NOMO-1 treated with dmso at 0.1 percent for 144 hours (cell line): ENCODE results near the gene SNED1.

Source experiments
- DNase-seq: peaks from one replicate; lab custom pipeline; 2025; ENCODE audit not compliant: unreplicated experiment; lab: John Stamatoyannopoulos, UW

SNED1 gene

DNA sequence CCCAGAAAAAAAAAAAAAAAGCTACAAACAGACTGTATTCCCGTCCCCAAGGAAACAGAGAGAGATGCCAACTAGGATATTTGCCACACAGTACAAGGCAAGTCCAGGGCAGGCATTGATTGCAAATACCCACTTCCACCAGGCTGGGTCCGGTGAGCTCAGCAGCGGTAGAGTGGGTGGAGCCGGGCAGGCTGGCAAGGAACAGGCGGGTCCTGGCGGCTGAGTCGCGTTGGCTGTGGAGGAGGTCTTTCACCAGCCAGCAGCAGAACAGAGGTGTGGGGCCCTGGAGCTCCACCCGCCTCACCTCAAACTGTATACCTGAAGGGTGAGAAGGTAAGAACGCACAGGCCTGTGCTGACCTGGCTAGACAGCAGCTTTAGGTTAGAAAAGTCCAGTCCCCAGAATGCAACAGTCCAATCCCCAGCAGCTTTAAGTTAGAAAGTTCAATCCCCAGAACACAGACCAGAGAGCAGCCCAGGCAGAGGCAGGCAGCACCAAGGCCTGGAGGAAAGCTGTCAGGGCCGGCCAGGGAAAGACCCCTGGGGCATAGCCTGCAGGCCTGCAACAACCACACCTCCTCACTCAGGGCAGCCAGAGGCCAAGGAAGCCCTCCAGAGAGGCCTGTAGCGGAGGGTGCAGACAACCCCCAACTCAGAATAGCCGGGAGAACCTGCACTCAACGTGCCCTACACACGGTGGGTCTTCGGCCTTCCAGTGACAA is 125.6 kb downstream of the SNED1 start:
- no peak for DNase-seq

DNA sequence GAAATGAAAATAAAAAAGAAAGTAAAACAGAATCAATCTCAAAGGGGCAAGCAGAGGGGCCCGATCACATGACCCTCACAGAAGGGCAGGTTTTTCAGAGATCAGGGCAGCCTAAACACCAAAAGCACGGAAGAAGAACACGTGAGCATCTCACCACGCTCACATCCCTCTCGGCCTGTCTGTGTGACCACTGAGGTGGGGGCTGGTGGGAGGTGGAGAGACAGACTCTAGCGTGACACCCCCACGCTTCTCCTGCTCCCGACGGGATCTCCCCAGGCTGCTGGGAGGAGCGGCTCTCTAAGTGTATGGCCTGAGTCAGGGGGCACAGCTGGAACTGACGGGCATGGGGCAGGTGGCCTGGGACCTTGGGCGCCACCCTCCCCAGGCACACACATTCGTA is 127.2 kb downstream of the SNED1 start:
- no peak for DNase-seq

DNA sequence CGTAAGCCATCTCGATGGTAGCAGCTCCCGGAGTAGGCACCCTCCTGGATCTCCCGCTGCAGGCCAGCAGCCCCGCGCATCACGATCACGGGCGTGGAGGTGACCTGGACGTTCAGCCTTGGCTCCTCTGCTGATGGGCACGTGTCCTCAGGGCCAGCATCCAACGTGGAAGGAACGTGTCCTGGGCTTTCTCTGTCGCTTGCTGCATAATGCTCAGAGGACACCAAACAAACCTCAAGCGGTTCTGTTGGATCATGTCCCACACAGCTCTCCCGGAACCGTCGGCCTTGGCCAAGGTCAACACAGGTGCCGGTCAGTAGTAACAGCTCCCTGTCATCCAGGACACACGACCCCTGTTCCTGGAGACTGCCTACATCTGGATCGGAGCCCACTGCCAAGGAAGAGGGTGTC is 127.8 kb downstream of the SNED1 start:
- DNase-seq = no peak

DNA sequence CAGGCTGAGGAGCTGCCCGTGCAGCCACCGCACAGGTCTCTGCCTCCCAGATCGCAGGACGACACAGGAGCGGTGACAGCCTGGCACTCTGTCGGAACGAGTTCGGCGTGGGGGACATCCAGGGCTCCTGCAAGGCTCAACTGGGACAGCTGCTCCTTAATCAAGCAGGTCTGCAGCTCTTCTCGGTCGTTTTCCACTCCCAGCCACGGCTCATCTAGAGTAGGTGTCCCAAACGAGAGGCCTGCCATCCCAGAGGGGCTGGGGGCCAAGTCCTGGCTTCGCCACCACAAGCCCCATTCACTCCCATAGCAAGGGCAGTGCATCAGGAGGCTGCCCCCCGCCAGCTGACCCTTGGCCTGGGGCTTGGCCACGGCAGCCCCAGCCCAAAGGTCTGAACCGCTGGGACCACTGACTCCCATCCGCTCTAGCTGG is 128.4 kb downstream of the SNED1 start:
- no peak for DNase-seq

DNA sequence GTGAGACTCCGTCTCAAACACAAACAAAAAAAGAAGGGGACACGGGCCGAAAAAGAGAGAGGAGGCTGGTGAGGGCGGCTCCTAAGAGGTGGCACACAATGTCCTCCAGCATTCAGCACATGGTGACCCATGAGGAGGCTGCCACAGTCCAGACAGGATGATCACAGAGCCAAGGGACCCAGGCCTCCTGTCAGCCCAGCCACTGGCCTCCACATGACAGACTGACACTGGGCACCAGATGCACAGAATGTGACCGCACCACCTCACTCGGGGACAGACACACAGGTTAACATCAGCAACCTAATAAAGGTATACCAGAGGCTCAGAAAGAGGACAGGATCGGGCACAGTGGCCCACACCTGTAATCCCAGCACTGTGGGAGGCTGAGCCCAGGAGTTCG is 129.8 kb downstream of the SNED1 start:
- no peak for DNase-seq

DNA sequence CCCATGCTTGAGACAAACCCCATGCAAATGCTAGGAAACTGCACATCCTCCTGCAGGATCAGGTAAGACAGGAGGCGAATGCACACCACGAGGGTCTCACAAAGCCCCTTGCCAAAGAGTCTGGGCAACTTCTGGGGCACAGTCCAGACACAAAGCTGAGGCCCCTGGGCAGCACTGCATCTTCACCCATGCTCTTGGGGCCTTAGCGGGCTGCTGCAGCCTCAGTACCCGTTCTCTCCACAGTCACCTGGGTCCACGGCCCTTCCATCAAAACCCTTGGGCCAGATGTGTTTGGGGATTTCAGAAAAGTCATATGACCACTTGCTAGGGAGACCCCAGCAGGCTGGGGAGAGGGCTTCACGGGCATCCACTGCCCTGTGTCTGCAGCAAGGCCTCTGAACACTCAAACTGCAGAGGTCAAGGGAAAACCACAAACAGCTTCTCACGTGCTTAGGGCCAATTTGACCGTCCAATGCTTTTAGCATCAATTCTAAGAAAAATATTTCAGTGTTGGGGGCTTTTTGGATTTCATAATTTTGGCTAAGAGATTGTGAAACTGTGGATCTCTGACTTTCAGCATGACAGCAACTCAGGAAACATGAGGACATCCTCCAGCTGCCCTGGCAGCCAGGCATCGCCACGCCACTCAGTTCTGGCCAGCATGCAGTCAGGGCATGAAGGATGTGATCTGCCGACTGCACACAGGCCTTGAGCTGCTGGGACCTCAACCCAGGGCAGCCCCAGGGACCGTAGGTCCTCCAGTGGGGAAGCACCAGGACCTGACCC is 130.9 kb downstream of the SNED1 start:
- no peak for DNase-seq

DNA sequence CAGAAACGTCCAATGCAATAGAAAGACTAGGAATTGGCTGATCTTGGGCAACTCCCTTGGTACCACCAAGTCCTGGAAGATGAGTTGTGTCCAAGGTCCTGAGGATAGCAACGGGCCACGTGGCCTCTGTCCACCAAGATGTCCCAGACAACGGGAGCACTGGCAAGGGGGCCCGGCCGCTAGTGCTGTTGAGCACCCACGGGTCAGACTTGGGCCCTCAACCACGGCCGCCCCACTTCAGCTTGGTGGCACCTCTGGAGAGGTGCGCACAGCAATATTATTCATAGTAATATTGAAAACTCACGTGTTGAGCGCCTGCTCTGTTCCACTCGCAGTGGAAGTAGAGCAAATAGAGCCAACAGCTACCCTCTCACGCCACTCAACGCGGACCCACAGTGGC is 131.9 kb downstream of the SNED1 start:
- DNase-seq = no peak

DNA sequence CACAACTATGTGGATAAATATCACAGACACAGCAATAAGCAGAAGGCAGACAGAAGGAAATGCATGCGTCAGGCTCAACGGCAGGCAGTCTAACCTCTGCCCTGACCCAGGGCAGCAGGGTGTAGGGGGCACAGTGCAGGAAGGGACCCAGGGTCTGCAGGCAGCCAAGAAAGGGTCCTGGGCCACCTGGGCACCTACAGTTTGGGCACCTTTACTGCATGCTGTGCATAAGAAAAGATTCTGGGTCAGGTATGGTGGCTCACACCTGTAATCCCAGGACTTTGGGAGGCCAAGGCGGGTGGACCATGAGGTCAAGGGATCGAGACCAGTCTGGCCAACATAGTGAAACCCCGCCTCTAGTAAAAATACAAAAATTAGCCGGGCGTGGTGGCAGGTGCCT is 133.1 kb downstream of the SNED1 start:
- DNase-seq = no peak

DNA sequence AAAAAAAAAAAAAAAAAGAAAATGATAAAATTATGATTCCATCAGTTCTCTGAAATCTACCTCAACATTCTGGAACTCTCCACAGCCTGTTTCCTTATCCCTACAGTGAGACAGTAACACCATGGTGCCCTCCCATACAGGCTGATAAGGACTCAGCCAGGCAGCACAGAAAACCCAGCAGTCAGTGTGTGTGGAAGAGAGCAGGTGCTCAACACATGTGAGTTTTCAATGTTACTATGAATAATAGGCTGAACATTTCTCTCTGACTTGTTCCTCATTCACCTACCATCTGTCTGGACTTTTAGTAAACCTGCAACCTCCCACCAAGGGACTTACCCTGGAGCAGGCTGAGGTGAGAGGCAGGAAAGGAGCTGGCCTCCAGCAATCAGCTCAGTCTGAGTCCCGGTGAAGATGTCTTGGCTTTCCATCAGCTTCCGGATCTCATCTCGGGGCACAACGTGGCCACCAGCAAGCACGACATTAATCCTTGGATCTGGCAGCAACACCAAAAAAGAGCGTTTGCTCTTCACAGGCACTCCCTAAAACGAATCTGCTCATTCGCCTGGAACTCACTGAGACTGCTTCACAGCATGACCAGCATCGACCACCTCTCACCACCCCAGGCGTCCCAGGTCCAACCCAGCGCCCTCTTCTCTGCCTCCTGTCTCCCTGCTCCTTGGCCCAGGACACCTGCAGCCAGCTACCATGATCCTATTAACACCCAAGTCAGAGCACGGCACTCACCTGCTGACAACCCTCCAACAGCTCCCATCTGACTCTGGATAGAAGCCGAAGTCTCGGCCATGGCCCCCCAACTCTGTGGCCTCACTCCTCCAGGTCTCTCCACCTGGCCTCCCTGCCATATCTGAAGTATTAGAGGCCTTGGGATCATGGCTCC is 134.4 kb downstream of the SNED1 start:
- DNase-seq = no peak

DNA sequence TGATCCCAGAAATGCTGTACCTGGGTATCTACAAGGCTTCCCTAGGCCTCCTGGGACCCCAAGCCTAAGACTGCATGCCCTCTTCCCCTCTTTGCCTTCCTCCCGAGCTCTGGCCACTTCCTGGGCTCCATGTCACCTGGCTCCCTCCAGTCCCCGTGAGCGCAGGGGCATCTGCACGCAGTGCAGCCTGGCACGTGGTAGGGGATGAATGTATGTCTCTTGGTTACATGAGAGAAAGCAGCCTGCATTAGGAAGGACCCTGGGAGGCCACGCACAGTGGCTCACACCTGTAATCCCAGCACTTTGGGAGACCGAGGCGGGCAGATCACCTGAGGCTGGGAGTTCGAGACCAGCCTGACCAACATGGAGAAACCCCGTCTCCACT is 135.0 kb downstream of the SNED1 start:
- DNase-seq = no peak

DNA sequence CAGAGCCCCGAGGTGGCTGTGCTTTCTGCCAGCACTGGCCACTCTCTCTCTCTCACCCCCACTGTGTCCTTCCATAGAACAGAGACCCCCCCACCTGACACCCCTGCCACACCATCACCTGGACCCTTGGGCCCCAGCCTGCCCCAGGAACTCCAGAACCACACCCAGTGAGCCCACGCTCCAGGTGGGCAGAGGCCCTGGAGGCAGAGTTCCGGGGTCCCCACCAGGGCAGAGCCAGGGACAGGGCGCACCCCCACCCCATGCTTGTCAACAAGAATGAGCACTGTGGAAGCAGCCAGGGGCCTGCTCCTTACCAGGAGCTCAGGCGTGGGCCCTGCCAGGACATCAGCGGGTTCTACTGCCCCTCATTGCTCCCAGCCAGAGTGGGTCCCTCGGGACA is 136.3 kb downstream of the SNED1 start:
- DNase-seq = no peak

DNA sequence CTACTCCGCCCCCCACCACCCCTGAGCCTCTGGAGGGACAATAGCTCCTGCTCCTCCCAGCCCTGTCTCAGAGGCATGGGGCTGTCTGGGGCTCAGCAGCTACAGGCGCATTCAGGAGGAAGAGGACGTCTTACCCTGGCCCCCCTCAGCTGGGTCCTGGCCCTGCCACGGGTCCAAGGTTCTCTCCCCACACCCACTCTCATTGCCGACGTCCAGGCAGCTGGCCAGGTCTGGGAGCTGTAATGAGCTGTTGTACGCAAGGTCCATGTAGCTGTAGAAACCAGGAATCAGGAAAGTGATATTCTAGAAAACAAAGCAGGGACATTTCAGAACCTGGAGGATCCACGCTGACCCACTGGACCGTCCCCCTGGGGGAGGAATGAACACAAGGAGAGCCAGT is 137.3 kb downstream of the SNED1 start:
- no peak for DNase-seq

DNA sequence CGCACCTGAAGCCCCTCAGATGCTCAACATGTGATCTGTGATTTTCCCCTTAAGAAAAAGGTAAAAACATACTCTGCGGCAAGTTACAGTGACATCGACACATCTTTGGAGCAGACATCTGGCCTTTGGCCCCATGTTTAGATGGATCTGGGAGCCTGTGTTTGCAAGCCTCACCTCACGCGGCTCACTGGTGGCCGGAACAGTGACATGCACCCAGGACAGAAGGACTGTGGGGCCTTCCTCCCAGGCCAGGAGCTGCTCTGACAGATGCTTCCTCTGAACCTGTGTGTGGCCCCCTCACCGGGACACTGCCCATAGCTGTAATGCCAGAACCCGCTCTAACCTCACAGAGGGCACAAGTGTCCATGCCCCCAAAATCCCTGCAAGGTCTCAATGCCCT is 137.8 kb downstream of the SNED1 start:
- DNase-seq = no peak

DNA sequence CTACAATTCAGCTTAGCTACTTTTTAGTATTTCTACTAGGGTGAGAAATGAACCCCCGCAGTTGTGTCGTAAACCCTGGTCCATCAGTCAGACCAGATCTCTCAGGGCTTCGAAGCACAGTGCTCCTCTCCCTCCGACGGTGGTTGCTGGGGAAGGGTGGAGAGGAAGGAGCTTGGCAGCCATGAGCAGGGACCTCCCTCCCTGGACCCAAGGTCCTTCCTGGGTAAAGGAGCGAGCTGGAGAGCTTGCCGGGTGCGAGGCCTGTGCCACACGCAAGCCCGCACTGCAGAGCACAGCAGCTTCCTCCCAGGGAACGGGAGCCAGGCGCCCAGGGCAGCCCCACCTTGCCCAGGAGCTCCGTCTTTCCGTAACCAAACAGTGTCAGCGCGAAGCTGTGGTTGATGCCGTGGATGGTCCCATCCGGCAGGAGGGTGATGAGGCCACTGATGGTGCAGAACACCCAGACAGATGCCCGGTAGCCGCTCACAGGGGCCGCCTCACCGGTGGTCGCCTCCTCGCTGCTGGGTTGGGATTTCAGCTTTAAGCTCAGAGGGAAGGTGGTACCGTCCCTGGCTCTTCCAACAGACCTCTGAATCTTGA is 138.3 kb downstream of the SNED1 start:
- no peak for DNase-seq

DNA sequence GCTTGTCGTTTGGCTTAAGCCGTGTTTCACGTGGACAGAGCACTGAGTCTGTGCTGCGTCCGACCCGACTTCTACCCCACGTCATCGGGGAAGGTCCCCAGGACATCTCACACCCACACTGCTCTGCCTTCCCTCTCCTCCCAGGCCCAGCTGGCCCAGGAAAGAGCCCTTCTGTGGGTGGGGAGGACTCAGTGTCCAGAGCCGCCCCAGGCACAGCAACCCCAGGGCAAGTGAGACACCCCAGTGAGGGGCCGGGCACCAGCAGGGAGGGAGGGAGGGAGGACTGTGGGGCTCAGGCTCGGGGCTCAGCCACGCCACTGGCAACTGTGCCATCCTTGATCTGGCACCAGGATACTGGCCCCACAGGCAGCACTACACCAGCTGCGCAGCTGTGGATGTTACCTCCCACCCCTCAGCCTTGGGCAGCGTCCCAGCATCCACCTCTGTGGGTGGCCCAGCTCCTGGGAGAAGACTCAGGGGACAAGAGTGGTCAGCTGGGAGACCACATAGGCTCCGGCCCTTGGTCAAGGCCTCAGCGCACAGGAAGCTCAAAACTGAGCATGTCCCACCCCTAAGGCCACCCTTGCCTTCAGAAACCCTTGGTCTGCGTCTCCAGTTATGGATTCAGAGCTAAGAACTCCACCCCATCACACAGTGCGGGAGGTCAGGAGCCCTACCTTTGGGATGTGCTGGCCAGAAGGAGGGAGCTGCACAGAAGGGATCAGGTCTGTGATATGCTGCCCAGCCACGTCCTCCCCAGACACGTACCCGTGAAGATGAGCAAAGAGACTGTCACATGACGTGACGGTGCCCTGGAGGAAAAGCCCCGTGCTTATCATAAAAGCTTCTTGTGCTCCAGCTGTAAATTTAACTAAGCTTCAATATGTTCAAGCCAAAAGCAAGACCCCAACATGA is 139.1 kb downstream of the SNED1 start:
- no peak for DNase-seq

DNA sequence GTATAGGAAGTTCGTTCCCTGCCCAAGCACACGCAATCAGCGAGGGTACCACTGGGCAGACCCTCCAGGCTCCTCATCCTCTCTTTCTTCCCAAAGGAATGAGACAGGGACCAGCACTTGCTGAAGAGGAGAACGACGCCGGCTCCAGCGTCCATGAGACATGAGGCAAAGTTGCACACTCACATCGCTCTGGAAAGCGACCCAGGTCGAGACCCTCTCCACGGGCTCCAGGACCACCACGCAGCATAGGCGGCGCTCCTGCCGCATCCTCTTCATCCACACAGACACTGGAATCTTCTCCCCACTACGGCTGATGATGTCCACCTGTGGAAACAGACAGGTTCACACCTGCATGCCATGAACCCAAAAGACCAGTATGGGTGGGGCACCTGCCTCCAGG is 140.1 kb downstream of the SNED1 start:
- DNase-seq = no peak

DNA sequence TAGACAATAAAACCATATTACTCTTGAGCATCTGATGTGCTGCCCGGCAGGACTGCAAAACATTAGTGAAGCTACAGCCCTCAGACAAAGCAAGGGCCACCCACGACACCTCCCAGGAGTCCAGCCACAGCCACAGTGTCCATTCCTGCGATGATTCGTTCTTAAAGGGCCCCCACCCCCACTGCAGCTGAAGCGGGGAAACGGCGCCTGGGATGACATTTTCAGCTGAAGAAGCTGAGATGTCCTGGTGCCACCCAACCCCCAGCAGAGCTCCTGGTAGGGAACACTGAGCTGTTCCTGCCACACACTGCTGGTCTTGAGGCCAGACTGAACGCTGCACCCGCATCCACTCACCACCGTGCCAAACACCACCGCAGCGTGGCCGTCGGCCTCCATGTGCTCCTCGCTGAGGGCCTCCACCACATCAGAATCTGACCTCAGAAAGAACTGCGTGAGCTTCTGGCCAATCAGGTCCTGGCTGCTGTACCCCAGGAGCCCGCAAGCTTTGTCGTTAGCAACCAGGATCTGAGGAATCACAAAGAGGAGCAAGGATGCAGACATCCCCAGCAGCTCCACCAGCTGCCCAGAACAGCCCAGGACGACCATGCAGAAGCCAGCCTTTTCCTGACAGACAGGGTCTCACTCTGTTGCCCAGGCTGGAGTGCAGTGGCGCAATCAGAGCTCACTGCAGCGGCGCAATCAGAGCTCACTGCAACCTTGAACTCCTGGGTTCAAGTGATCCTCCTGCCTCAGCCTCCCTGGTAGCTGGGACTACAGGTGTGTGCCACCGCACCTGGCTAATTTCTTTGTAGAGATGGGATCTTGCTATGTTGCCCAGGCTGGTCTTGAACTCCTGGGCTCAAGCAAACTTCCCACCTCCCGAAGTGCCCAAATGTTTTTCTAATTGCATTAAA is 141.4 kb downstream of the SNED1 start:
- DNase-seq = no peak

DNA sequence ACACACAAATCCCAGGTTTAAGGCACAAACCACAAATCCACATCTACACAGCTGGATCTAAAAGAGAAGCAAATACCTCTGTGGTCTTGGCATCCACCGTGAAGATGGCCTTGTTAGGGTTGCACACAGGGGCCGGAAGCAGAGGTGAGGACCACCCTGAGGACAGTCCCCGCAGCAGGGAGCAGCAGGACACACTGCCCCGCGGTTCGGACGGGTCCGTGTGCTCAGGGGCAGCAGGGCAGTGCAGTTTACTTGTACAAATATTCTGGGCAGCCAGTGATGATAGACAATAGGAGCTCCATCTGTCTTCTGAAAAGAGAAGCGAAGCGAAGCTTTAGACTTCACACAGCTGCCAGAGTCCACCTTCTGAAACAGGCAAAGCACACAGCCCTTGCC is 142.0 kb downstream of the SNED1 start:
- no peak for DNase-seq

DNA sequence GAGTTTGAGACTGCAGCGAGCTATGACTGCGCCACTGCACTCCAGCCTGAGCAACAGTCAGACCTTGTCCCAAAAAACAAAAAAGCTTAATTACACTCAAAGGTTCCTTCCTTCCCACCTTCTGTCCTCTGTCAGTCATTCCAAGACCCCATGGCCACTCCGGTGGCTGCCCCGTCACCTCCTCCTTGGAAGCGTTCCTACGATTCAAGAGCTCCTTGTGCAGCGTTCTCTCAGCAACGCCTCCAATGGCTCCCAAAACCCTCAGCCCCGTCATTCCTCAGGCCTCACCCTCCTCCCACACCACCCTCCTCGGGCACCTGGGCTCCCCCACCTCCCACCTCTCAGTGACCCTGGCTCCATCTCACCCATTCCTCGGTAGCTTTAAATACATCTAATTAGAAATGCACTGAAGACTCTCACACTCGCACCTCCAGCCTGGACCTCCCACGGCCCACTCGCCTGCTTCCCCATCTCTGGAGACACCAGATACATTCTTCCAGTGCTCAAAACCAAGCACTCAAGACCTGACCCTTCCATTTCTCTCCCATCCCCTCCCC is 142.9 kb downstream of the SNED1 start:
- DNase-seq = no peak
